Hypothalamus (tissue), 51 donors: ENCODE data around the gene IFIT3.
A peak's percentile ranks its signal among the peaks of the same experiment; 100 is the strongest.

Experiments used
- DNase-seq, 51 donors: peaks; one replicate each; lab custom pipeline; 2025; lab: John Stamatoyannopoulos, UW

IFIT3 gene

GRCh38 chr10:89351780-89352597 is 24.2 kb downstream of the IFIT3 start:
- DNase-seq: peak in 3 of 51 donors; percentile 14 to 40 (median 15)

- DNase-seq: no peak
Observed at GRCh38 chr10:89352802-89353201, 25.0 kb downstream of the IFIT3 start.

GRCh38 chr10:89355394-89355931 is 27.7 kb downstream of the IFIT3 start:
- DNase-seq: no peak

GRCh38 chr10:89357096-89357495 is 29.3 kb downstream of the IFIT3 start:
- no peak for DNase-seq

GRCh38 chr10:89357975-89358374 is 30.2 kb downstream of the IFIT3 start:
- no peak for DNase-seq

- DNase-seq: no peak
Observed at GRCh38 chr10:89360157-89360556, 32.4 kb downstream of the IFIT3 start.

- no peak for DNase-seq
Observed at GRCh38 chr10:89362929-89363328, 35.1 kb downstream of the IFIT3 start.

GRCh38 chr10:89363729-89364442 is 36.1 kb downstream of the IFIT3 start:
- DNase-seq: no peak

GRCh38 chr10:89364531-89364930 is 36.7 kb downstream of the IFIT3 start:
- no peak for DNase-seq

GRCh38 chr10:89367529-89367928 is 39.7 kb downstream of the IFIT3 start:
- DNase-seq: peak in 7 of 51 donors; percentile 9 to 75 (median 18)

GRCh38 chr10:89368129-89368528 is 40.3 kb downstream of the IFIT3 start:
- DNase-seq: no peak

GRCh38 chr10:89369156-89370105 is 41.6 kb downstream of the IFIT3 start:
- peak in 14 of 51 donors; percentile 13 to 62 (median 30) for DNase-seq

GRCh38 chr10:89371079-89371478 is 43.3 kb downstream of the IFIT3 start:
- no peak for DNase-seq

GRCh38 chr10:89371987-89372386 is 44.2 kb downstream of the IFIT3 start:
- no peak for DNase-seq

GRCh38 chr10:89373916-89374711 is 46.3 kb downstream of the IFIT3 start:
- DNase-seq: peak in 45 of 51 donors; percentile 13 to 94 (median 74)

- peak in 5 of 51 donors; percentile 16 to 65 (median 33) for DNase-seq
Observed at GRCh38 chr10:89374713-89375141, 46.9 kb downstream of the IFIT3 start.

- no peak for DNase-seq
Observed at GRCh38 chr10:89377705-89378637, 50.2 kb downstream of the IFIT3 start, which contains the start of gene IFIT1B. IFIT1B (plus strand) TSS chr10:89378056; CDS start chr10:89378136, 80 bp downstream.

- DNase-seq: no peak
Observed at GRCh38 chr10:89379103-89379502, 51.3 kb downstream of the IFIT3 start.
